ENCODE data around the gene ZNF787. TPM values are rescaled to one million over a fixed set of nuclear protein-coding genes. Genes with fewer than 3 reads are reported as not detected.

Gene ZNF787
- total and polyA plus RNA-seq, 2 of the 13 experiments (the other 11 are each of a cell fraction or from before 2014, with no cell fraction given) = 15.1 to 42.8 TPM

- TF ChIP-seq ARID4A (CRISPR knock-in tag; IDR thresholded peaks at IDR 0.05; ENCODE audit: borderline replicate concordance) = peak; percentile 88
- peak; percentile 67; the same call in 1 of the 2 replicates for TF ChIP-seq ZNF609 (CRISPR knock-in tag; IDR thresholded peaks at IDR 0.05; ENCODE audit: borderline replicate concordance)
- no peak for TF ChIP-seq MBD4 (IDR thresholded peaks at IDR 0.05; ENCODE audit: borderline replicate concordance, low read length)
- peak; percentile 78 for TF ChIP-seq MED1 (CRISPR knock-in tag; IDR thresholded peaks at IDR 0.05)
- no peak for TF ChIP-seq ZSCAN12 (CRISPR knock-in tag; IDR thresholded peaks at IDR 0.05)
- no peak for TF ChIP-seq HOMEZ (CRISPR knock-in tag; IDR thresholded peaks at IDR 0.05; ENCODE audit: low read depth)
- TF ChIP-seq, protein P1, sequence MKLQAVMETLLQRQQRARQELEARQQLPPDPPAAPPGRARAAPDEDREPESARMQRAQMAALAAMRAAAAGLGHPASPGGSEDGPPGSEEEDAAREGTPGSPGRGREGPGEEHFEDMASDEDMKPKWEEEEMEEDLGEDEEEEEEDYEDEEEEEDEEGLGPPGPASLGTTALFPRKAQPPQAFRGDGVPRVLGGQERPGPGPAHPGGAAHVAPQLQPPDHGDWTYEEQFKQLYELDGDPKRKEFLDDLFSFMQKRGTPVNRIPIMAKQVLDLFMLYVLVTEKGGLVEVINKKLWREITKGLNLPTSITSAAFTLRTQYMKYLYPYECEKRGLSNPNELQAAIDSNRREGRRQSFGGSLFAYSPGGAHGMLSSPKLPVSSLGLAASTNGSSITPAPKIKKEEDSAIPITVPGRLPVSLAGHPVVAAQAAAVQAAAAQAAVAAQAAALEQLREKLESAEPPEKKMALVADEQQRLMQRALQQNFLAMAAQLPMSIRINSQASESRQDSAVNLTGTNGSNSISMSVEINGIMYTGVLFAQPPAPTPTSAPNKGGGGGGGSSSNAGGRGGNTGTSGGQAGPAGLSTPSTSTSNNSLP (IDR thresholded peaks at IDR 0.05; ENCODE audit: low read depth, low read length) = peak; percentile 83
- peak; percentile 90; the same call in 1 of the 2 replicates for TF ChIP-seq ZNF724P (CRISPR knock-in tag; IDR thresholded peaks at IDR 0.05; ENCODE audit: borderline replicate concordance)
- TF ChIP-seq PHF8 (CRISPR knock-in tag; IDR thresholded peaks at IDR 0.05) = peak; percentile 82; the same call in 1 of the 2 replicates
- TF ChIP-seq HOXA5 (CRISPR knock-in tag; IDR thresholded peaks at IDR 0.05) = peak; percentile 76
- no peak for TF ChIP-seq ZNF136 (CRISPR knock-in tag; IDR thresholded peaks at IDR 0.05; ENCODE audit: low read depth)
Observed at GRCh38 chr19:56120371-56121179, 520 bp downstream of the ZNF787 start (continued).

All from HepG2 (cell line).